Limb (tissue), 2 donors: ENCODE results near the gene TTC21A.

ENCODE experiments used
- DNase-seq, 2 donors: peaks; one replicate each; pipeline ENCODE4 v3.0.0-alpha.2; 2016; ENCODE audit errors: extremely low spot score in 2 of 2

Gene TTC21A

DNA sequence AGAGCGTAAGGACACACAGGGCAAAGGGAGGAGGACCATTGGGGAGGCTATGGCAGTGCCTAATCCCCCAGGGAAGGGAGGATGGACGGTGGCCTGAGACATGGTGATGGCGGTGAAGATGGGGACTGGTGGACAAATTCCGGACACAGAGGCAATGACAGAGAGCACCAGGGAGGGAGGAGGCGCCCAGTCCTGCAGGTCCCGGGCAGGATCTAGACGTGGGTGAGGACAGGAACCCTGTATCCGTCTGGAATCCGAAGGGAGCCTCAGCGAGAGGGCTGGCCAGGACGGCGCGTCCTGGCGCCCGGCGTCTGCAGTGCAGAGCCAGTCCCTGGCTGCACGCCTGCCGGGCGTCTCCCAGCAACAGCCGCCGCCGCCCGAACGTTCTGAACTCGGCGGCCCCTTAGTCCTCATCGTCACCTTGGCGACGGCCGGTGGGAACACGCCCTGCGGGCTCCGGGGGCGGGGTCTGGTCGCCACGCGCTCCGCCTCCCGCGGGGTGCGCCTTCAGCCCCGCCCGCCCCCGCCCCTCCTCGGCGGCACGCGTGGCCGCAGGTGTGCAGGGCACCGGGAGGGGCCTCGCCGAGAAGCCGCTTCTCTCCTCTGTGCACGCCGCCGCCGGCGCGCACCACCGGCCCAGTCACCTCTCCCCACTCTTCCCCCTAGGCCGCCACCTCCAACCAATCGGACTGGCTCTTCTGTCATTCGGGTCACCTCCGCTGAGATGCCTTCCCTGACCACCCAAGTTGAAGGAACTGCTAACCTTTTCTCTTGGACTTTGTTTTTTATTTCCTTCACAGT, 73.3 kb downstream of the TTC21A start:
- peak; percentile 86 to 90 for DNase-seq

DNA sequence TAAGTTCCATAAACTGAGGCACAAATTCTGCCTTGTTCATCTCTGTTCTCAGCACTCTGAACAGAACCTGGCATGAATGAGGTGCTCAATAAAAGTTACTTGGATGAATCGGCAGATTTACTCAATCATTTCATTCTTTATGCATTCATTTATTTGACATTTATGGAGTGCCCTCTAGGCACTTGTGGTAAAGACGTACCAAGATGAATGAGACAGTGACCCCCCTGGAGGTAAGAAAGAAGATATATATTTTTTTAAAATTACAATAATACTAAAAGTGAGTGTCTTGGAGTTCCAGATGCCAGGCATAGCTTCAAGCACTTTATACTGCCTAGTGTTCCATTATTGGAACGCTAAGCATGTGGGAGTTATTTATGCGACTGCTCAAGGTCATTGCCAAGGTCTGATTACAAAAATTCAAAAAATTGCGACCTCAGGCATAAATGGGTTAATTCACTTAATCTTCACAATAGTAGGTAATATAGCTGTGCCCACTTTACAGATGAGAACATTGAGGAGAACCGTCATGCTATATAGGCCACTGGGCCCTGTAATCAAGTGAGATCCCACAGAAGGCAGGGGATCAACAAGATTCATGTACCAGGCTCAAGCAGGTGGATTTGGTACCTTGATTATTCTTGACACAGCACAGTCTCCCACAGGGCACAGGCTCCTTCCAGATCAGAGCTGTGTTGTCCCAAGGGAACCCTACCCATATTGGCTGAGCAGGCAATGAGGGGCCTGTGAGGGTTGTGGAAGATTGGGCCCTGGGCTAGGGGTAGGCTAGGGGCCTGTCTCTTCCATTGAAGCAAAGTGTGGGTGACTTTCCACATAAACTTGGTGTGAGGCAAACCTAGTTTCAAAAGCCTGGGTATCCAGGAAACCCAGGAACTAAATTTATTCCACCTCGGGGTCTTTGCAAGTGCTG, 74.2 kb downstream of the TTC21A start:
- no peak for DNase-seq

GRCh38 chr3:39183211-39184080, 76.0 kb downstream of the TTC21A start:
- DNase-seq = no peak

DNA sequence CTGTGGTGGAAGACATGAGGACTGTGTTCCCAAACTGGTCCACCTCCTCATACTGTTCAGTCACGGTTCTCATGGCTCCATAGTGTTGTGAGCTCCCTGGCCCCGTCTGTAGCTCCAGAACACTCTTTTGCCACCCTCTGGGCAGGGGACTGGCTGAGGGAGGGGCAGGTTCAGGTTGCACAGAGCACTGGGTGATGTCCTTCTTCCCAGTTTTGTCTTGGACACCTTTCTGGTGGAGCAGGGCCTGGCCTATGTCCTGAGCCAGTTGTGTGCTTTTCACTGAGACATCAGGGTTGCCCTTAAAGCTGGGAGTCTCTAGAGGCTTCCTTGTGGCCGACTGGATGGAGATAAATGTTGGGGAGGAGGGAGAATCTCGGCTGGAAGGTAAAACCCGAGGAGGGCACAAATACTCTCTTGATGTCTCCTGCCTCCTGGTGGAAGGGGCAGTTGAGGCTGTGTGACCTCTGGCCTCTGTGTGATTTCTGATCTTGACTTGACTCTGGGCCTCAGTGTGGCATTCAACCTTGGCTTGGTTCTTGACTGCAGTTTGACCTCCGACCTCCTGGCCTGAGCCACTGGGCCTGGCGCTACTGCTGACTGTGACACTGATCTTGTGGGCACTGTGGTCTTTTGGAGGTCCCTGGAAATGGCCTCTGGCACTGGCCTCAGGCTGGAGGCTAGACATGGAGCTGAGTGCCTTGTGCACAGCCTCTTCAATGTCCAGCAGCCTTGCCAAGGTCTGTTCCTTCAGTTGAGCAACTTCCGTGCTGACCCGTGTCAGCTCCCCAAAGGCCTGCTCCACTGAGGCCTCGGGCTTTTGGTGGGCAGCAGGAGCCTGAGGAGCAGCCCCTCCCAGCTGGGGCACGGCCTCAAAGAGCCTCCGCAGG, 76.8 kb downstream of the TTC21A start:
- no peak for DNase-seq

DNA sequence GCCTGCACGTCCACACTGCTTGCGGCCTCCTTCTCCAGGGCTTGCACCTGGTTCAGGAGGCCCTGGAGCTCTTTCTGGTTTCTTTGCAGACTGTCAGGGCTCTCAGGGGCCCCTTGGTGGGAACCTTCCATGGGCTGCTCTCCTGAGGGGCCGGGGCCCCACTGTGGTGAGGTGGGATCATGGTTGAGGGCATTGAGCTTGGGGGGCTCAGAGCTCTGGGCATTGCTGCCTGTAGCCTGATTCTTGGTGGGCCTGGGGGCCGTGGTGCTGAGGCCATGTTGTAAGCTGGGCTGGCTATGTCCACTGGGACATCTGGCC, 77.4 kb downstream of the TTC21A start:
- DNase-seq = no peak

GRCh38 chr3:39185326-39185958, 78.0 kb downstream of the TTC21A start:
- DNase-seq = no peak

DNA sequence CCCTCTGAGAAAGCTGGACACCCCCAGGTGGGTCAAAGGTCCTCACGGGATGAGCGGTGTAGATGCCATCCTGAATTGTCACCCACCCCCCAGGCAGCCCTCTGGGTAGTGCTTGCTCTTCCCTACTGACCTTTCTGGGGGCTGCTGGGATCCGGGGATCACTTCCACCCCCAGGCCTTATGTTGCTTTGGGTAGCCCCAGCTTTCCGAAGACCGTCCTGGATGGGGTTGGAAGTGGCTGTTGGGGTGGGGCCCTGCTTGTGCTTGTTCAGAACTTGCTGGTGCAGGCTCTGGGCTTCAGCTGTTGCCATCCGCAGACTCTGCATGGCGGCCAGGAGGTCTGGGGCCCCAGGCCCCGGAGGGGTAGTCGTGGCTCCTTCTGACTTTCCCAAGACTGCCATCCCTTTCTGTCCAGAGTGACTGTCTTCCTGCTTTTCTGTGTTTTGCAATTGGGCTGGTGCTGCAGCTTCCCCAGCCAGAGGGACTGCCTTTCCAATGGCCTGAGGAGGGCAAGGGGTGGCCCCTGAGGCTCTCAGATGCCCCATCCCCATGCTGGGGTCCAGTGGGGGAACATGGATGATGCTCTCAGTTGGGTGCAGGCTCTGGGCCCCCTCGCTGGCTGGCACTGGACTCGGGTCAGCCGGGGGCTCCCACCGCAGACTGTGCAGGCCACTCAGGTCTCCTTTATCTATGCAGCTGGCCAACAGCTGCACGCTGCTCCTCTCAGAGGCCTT, 78.6 kb downstream of the TTC21A start:
- DNase-seq = no peak

DNA sequence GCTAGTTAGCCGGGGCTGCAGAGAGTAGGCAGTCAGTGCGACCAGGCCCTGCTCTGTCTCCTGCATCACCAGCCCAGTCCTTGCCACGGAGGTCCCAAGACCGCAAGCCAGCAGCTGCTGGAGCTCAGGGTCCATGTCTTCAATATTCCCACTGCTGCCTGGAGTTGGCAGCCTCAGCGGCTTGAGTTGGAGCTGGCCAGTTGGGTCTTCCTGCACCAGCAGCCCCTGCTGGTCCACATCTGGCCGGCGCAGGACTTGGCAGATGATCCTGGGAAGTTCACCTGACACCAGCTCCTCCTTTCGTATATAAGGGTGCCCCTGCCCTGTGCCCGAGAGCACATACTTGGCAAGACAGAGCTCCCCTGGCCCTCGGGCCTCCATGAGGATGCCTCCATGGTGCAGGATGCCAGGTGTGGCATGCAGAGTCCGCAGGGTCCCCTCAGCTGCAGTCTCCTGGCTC, 79.2 kb downstream of the TTC21A start:
- no peak for DNase-seq

- no peak for DNase-seq
These were observed 80.1 kb downstream of the TTC21A start for GRCh38 chr3:39187372-39188155.
